ENCODE measurements around the gene ATP2A1. TPM values are rescaled to one million over a fixed set of nuclear protein-coding genes. Genes with fewer than 3 reads are reported as not detected.

The ATP2A1 gene
- total RNA-seq, 2 donors from 2014 or later: 0.41 to 0.42 TPM

DNA sequence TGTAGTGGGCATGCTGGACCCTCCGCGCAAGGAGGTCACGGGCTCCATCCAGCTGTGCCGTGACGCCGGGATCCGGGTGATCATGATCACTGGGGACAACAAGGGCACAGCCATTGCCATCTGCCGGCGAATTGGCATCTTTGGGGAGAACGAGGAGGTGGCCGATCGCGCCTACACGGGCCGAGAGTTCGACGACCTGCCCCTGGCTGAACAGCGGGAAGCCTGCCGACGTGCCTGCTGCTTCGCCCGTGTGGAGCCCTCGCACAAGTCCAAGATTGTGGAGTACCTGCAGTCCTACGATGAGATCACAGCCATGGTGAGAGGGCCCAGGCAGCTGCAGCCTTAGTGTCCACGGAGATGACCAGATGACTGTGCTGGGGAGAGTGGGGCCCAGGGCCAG, 22.3 kb downstream of the ATP2A1 start:
- Histone ChIP-seq H3K4me1 (ENCODE audit: control insufficient read depth in 1 of 2, low read depth in 2 of 2) (no peaks in the 10 kb centered on the region), H3K27me3 (replicated peaks; ENCODE audit: insufficient read depth) (no peaks in the 10 kb centered on the region), H3K4me3 (no peak overlapping the region), H3K27ac (no peak overlapping the region), H3K36me3 (peaks cover 5% of the 10 kb centered on the region), H3K9me3 (no peaks in the 10 kb centered on the region)
- ATAC-seq (ENCODE audit: insufficient number of reproducible peaks, low FRiP score, low read depth) (no peak), DNase-seq (ENCODE audit: low spot score) (no peak)
- TF ChIP-seq, protein P1, sequence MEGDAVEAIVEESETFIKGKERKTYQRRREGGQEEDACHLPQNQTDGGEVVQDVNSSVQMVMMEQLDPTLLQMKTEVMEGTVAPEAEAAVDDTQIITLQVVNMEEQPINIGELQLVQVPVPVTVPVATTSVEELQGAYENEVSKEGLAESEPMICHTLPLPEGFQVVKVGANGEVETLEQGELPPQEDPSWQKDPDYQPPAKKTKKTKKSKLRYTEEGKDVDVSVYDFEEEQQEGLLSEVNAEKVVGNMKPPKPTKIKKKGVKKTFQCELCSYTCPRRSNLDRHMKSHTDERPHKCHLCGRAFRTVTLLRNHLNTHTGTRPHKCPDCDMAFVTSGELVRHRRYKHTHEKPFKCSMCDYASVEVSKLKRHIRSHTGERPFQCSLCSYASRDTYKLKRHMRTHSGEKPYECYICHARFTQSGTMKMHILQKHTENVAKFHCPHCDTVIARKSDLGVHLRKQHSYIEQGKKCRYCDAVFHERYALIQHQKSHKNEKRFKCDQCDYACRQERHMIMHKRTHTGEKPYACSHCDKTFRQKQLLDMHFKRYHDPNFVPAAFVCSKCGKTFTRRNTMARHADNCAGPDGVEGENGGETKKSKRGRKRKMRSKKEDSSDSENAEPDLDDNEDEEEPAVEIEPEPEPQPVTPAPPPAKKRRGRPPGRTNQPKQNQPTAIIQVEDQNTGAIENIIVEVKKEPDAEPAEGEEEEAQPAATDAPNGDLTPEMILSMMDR (IDR thresholded peaks at IDR 0.05): no peak

GRCh38 chr16:28901862-28902261, 23.6 kb downstream of the ATP2A1 start:
- TF ChIP-seq, protein P1 (IDR thresholded peaks at IDR 0.05): no peak
- H3K36me3 ChIP-seq: peaks cover 5% of the 10 kb centered on the region
- ATAC-seq (ENCODE audit: insufficient number of reproducible peaks, low FRiP score, low read depth): no peak

GRCh38 chr16:28902909-28903308, 24.6 kb downstream of the ATP2A1 start:
- no peak overlapping the region for H3K27ac ChIP-seq
- TF ChIP-seq, protein P1 (IDR thresholded peaks at IDR 0.05): no peak
- H3K27me3 ChIP-seq (replicated peaks; ENCODE audit: insufficient read depth): no peaks in the 10 kb centered on the region
- H3K9me3 ChIP-seq: no peaks in the 10 kb centered on the region
- H3K4me1 ChIP-seq (ENCODE audit: control insufficient read depth in 1 of 2, low read depth in 2 of 2): no peaks in the 10 kb centered on the region
- DNase-seq (ENCODE audit: low spot score) (no peak), ATAC-seq (ENCODE audit: insufficient number of reproducible peaks, low FRiP score, low read depth) (no peak)
- H3K4me3 ChIP-seq: no peak overlapping the region
- H3K36me3 ChIP-seq: peaks cover 5% of the 10 kb centered on the region

More at GRCh38 chr16:28901862-28902261, 23.6 kb downstream of the ATP2A1 start:
- Histone ChIP-seq H3K4me1 (ENCODE audit: control insufficient read depth in 1 of 2, low read depth in 2 of 2) (no peaks in the 10 kb centered on the region), H3K4me3 (no peak overlapping the region), H3K27ac (no peak overlapping the region), H3K27me3 (replicated peaks; ENCODE audit: insufficient read depth) (no peaks in the 10 kb centered on the region), H3K9me3 (no peaks in the 10 kb centered on the region)
- no peak for DNase-seq (ENCODE audit: low spot score)

DNA sequence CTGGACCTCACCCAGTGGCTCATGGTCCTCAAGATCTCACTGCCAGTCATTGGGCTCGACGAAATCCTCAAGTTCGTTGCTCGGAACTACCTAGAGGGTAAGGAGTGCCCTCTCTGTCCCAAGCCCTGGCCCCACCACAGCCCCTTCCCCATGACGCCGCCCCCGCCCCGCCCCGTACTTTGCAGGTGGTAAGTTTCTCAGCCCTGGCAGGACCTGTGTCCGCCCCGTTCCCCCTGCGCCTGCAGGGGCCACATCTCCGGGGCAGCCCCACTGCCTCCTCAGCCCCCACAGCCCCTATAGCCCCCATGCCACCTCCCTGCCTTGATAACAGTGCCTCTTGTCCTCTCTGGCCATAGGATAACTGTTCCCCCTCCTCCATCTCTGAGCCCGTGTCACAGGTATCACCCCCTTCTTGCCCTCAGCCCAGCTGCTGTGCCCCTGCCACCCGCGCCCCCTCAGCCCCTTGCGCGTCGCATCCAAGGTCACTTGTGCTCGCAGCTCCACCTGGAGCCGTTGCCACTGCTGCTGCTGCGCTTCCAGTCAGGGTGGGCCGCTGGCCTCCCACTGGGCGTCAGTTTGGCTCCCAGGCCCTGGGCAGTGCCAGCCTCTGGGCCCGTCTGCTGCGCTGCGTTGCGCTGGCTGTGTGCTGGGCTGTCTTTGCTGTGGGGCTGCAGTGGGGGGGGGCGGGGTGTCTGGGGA, 25.2 kb downstream of the ATP2A1 start:
- no peak overlapping the region for H3K4me3 ChIP-seq
- ATAC-seq (ENCODE audit: insufficient number of reproducible peaks, low FRiP score, low read depth) (no peak), DNase-seq (ENCODE audit: low spot score) (no peak)
- H3K4me1 ChIP-seq (ENCODE audit: control insufficient read depth in 1 of 2, low read depth in 2 of 2): no peaks in the 10 kb centered on the region
- H3K36me3 ChIP-seq: peaks cover 5% of the 10 kb centered on the region
- TF ChIP-seq, protein P1 (IDR thresholded peaks at IDR 0.05): no peak
- H3K27me3 ChIP-seq (replicated peaks; ENCODE audit: insufficient read depth): no peaks in the 10 kb centered on the region
- H3K27ac ChIP-seq: no peak overlapping the region
- H3K9me3 ChIP-seq: no peaks in the 10 kb centered on the region

DNA sequence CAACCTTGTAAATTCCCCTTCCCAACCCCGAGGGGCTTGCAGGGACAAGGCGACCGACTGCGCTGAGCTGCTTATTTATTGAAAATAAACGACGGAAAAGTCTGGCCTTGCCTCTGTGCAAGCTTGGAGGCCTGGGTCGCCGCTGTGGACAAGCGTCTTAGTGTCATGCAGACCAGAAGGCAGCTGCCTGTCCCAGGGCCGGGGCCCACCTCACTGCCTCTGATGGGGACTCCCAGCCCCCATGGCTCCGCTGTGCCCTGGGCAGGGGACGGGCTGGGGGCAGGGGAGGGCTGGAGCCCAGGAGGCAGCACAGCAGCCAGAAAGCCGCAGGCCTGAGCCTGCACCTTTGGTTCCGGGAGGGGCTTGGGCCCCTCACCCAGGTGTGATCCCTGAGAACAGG, 26.1 kb downstream of the ATP2A1 start:
- H3K36me3 ChIP-seq: peaks cover 8% of the 10 kb centered on the region

More for the DNA sequence above, 26.1 kb downstream of the ATP2A1 start:
- Histone ChIP-seq H3K27ac (no peak overlapping the region), H3K9me3 (no peaks in the 10 kb centered on the region), H3K27me3 (replicated peaks; ENCODE audit: insufficient read depth) (no peaks in the 10 kb centered on the region), H3K4me3 (no peak overlapping the region), H3K4me1 (ENCODE audit: control insufficient read depth in 1 of 2, low read depth in 2 of 2) (no peaks in the 10 kb centered on the region)
- ATAC-seq (ENCODE audit: insufficient number of reproducible peaks, low FRiP score, low read depth) (no peak), DNase-seq (ENCODE audit: low spot score) (no peak)
- TF ChIP-seq, protein P1 (IDR thresholded peaks at IDR 0.05): no peak

Data from thoracic aorta (tissue), 2 donors.